Epithelial cell of proximal tubule (primary cell): ENCODE results near the gene CDH23. TPM values are rescaled to one million over a fixed set of nuclear protein-coding genes. Genes with fewer than 3 reads are reported as not detected.

ENCODE experiments used
- DNase-seq: peaks from one replicate; pipeline ENCODE4 v3.0.0-alpha.2; 2011; ENCODE audit warnings: low read depth
- H3K4me3 ChIP-seq: 2 replicates; pipeline ENCODE4 v1.5.1; 2011; ENCODE audit warnings: low read depth, mild to moderate bottlenecking, low read length
- total RNA-seq: library from RNA; depleted of rRNA; stranded (reverse); fragments of >200 nt; gene quantifications from 2 replicates; pipeline ENCODE4 v1.2.3, GENCODE V29; 2015
- TF ChIP-seq, protein P1 (sequence below): conservative IDR thresholded peaks from 2 replicates; pipeline ENCODE4 v1.5.1; 2012; ENCODE audit warnings: low read depth, mild to moderate bottlenecking, low read length

CDH23 gene
- total RNA-seq, 1 donor from 2014 or later: under 0.01 TPM

DNA sequence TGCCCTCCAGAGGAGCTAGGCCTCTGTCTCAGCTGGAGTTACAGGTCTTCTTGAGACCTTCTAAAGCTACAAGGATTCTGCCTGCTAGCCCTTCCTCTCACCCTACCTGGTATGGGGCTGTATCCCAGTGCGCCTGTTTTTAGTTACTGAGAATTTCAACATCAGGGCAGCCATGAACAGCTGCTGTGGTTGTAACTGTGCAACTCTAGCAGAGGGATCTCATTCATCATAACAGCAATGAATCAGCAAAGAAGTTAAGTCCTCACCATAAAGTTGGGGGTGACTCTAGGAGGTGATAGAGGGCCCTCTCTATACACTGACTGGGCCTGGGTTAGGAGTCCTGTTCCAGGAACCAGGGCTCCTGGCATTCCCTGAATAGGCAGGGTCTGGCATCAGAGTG lies 14.0 kb upstream of the CDH23 start:
- TF ChIP-seq, protein P1, sequence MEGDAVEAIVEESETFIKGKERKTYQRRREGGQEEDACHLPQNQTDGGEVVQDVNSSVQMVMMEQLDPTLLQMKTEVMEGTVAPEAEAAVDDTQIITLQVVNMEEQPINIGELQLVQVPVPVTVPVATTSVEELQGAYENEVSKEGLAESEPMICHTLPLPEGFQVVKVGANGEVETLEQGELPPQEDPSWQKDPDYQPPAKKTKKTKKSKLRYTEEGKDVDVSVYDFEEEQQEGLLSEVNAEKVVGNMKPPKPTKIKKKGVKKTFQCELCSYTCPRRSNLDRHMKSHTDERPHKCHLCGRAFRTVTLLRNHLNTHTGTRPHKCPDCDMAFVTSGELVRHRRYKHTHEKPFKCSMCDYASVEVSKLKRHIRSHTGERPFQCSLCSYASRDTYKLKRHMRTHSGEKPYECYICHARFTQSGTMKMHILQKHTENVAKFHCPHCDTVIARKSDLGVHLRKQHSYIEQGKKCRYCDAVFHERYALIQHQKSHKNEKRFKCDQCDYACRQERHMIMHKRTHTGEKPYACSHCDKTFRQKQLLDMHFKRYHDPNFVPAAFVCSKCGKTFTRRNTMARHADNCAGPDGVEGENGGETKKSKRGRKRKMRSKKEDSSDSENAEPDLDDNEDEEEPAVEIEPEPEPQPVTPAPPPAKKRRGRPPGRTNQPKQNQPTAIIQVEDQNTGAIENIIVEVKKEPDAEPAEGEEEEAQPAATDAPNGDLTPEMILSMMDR: no peak
- no peak for DNase-seq
- no peak overlapping the region for H3K4me3 ChIP-seq

DNA sequence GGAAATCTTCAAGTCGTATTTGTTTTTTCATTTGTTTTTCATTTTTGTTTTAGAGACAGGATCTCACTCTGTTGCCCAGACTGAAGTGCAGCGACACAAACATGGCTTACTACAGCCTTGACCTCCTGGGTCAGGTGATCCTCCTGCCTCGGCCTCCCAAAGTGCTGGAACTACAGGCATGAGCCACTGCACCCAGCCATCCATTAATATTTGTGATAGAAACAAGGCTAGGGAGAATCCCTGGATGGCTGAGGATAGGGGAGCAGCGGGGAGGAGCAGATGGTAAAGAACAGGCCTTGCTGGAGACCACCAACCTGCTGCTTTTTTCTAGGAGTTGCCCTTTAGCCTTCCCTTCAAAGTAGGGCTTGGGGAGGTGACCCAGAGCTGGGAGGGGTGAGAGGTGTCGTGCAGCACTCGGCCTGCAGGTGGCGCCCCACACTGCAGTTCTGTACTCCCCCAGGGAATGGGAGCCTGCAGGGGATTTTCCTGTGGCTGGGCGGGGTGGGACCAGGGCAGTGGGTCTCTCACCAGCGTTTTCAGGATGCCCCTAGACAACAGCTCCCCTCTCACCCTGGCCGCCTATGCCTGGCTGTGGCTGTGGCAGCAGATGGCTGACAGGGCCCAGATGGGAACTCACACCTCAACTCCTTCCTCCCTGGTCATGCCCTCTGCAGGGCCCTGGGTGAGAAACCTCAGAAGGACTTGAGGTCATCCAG lies 12.6 kb upstream of the CDH23 start:
- no peak overlapping the region for H3K4me3 ChIP-seq
- no peak for DNase-seq
- TF ChIP-seq, protein P1: peak; percentile 94

DNA sequence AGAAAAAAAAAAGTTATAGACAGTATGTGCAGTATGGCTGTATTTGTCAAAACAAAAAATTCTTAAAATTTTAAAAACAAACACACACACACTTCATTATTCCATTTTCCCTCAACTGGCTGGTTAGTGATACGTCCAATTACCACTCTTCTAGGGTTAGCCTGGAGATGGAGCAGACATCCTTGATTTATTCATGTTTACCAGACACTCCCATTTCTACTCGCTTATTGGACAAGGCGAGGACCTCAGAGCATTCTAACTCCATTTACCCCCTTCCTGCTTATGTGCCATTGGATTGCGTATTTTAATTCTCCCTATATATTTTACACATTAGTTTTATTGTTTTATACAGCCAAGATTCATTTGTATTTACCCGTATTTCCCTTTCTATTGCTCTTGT lies 8.5 kb upstream of the CDH23 start:
- H3K4me3 ChIP-seq: no peak overlapping the region
- TF ChIP-seq, protein P1: no peak
- DNase-seq: no peak

DNA sequence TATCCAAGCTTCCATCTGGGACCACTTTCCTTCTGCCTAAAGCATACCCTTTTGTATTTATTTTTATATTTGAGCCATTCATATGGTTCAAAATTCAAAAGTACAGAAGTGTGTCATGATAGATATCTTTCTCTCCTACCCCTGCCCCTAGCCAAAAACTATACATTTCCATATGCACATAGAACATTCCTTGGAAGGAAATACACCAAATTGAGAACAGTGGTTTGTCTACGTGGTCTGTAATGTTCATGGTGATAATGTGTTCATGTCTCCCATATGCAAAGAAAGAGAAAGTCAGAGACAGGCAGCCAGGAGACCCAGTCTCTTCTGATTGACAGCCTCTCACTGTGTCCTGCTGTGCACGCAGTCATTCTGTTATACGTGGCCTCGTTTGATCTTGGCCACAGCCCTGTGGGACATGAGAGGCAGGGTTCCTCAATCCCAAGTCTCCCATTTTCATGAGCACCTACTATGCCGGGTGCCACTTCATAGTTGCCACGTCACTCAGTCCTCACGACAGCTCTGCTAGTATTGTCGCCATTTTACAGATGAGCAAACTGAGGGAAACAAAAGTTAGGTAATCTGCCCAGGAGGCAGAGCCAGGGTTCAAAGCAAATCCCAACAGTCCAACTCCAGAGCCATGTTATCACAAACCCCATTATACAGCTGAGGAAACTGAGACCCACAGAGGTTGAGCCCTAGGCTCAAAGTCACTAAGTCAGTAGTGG lies 8.0 kb upstream of the CDH23 start:
- TF ChIP-seq, protein P1: no peak
- no peak for DNase-seq
- H3K4me3 ChIP-seq: no peak overlapping the region

DNA sequence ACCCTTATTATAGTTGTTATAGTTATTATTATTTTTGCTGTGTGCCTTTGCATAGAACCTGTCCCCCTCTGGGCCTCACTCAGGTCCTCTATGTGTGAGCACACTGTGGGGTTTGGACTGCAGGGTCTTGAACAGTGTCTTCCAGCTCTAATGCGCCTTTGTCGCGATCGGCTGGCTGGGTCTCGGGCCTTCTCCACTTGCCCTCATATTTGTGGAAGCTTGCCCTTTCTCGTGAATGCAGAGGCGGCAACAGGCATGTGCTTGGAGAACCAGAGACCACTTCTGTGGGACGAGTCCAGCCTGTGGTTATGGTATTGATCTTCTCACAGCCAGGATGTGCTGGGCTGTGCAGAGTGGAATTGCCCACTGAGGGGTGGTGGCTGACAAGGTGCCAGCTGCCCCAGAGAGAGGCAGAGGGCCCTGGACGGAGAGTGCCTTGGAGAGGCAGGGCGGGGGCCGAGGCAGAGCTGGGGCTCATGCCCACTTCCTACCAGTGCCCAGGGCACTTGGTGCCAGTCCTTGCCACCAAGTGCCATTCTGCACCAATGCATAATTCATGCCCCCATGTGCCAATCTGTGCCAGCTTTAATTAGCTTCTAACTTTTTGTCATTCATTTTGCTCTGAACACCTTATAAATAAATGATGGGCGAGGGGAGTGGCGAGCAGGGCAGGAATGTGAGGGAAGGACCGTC lies 6.8 kb upstream of the CDH23 start:
- no peak for DNase-seq
- no peak overlapping the region for H3K4me3 ChIP-seq
- TF ChIP-seq, protein P1: no peak

DNA sequence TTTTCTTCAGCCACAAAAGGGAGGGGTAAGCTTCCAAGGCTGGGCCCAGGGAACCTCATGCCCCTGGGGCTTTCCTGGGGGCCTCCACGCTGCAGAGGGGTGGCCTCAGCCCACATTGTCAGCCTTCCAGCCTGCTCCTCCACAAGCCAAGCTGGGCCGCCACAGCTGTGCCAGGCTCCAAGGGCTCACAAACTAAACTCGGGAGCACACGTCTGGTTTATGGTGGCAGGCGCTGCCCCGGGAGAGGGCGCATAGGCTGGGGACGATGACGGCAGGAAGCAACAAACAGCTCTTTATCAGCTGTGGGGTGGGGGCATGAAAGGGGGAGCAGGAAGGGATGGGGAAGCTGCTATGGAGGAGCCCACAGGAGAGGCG lies 6.3 kb upstream of the CDH23 start:
- no peak for DNase-seq

More for the DNA sequence above, 6.3 kb upstream of the CDH23 start:
- no peak overlapping the region for H3K4me3 ChIP-seq
- TF ChIP-seq, protein P1: no peak
